HepG2 (cell line): Measurements from ENCODE around the gene CST11. TPM values are rescaled to one million over a fixed set of nuclear protein-coding genes. Genes with fewer than 3 reads are reported as not detected.

ENCODE experiments used
- CCAR2 ChIP-seq: fragments of 200-400 bp; formaldehyde crosslinking; optimal IDR thresholded peaks from 2 replicates; pipeline ENCODE3; 2018; ENCODE audit warnings: low read depth, mild to moderate bottlenecking, low read length, moderate library complexity
- MYC ChIP-seq: sonication (generic); formaldehyde crosslinking; IDR thresholded peaks from 2 replicates; pipeline ENCODE4 v1.9.0; 2021; ENCODE audit warnings: missing genetic modification reagents, borderline replicate concordance
- NFE2 ChIP-seq: sonication (generic); formaldehyde crosslinking; IDR thresholded peaks from 2 replicates; pipeline ENCODE4 v1.4.0; 2020; ENCODE audit warnings: missing genetic modification reagents
- PRMT3 ChIP-seq: sonication (generic); formaldehyde crosslinking; IDR thresholded peaks from 2 replicates; pipeline ENCODE4 v1.8.1; 2022; ENCODE audit warnings: low read depth, mild to moderate bottlenecking, moderate library complexity, missing genetic modification reagents, borderline replicate concordance
- RBFOX2 ChIP-seq: fragments of 200-400 bp; formaldehyde crosslinking; IDR thresholded peaks from 2 replicates; pipeline ENCODE4 v1.6.1; 2017; ENCODE audit warnings: low read depth, mild to moderate bottlenecking, low read length
- ZBTB8A ChIP-seq: sonication (generic); formaldehyde crosslinking; IDR thresholded peaks from 2 replicates; pipeline ENCODE4 v1.4.0; 2020; ENCODE audit warnings: mild to moderate bottlenecking, low read depth, missing genetic modification reagents, borderline replicate concordance
- ZNF749 ChIP-seq: sonication (generic); formaldehyde crosslinking; IDR thresholded peaks from 2 replicates; pipeline ENCODE4 v1.8.0; 2022; ENCODE audit warnings: mild to moderate bottlenecking, missing genetic modification reagents, moderate library complexity, borderline replicate concordance
- polyA plus RNA-seq, 8 experiments: library from polyadenylated mRNA; depleted of rRNA in 3 of 8; stranded (reverse) in 7 of 8; unstranded in 1 of 8; fragments of >200 nt; fragmentation: Illumina TruSeq in 4 of 8; extraction: Trizol in 4 of 8; gene quantifications; 2 replicates each; pipeline versions ENCODE4 v1.2.1 to v1.2.3, GENCODE V29; 2011 to 2016; ENCODE audit warnings: low read depth in 4 of 8, missing spikeins in 1 of 8, mixed read lengths in 1 of 8; ENCODE audit not compliant: insufficient read depth in 1 of 8
- total RNA-seq, 5 experiments: library from RNA; depleted of rRNA; stranded (reverse); fragments of >200 nt; fragmentation: Illumina TruSeq; extraction: Trizol; gene quantifications; 2 replicates each; pipeline ENCODE4 v1.2.3, GENCODE V29; 2016; ENCODE audit warnings: low read depth in 1 of 5
- TF ChIP-seq, protein P1 (sequence below), 2 experiments: fragments of 450-650 bp in 1 of 2; sonication (generic) in 1 of 2; formaldehyde crosslinking in 1 of 2; IDR thresholded peaks; 2 replicates each; pipeline versions ENCODE4 v1.6.1 to v1.8.0; 2016 to 2022; ENCODE audit warnings: antibody characterized with exemption in 1 of 2, mild to moderate bottlenecking in 1 of 2, missing genetic modification reagents in 1 of 2
- TF ChIP-seq, protein P2 (sequence below): sonication (generic); formaldehyde crosslinking; IDR thresholded peaks from 2 replicates; pipeline ENCODE4 v1.5.0; 2020; ENCODE audit warnings: mild to moderate bottlenecking, missing genetic modification reagents, borderline replicate concordance

The CST11 gene
- total and polyA plus RNA-seq, 2 of the 13 experiments (the other 11 are each of a cell fraction or from before 2014, with no cell fraction given) = not detected

- TF ChIP-seq, protein P1, sequence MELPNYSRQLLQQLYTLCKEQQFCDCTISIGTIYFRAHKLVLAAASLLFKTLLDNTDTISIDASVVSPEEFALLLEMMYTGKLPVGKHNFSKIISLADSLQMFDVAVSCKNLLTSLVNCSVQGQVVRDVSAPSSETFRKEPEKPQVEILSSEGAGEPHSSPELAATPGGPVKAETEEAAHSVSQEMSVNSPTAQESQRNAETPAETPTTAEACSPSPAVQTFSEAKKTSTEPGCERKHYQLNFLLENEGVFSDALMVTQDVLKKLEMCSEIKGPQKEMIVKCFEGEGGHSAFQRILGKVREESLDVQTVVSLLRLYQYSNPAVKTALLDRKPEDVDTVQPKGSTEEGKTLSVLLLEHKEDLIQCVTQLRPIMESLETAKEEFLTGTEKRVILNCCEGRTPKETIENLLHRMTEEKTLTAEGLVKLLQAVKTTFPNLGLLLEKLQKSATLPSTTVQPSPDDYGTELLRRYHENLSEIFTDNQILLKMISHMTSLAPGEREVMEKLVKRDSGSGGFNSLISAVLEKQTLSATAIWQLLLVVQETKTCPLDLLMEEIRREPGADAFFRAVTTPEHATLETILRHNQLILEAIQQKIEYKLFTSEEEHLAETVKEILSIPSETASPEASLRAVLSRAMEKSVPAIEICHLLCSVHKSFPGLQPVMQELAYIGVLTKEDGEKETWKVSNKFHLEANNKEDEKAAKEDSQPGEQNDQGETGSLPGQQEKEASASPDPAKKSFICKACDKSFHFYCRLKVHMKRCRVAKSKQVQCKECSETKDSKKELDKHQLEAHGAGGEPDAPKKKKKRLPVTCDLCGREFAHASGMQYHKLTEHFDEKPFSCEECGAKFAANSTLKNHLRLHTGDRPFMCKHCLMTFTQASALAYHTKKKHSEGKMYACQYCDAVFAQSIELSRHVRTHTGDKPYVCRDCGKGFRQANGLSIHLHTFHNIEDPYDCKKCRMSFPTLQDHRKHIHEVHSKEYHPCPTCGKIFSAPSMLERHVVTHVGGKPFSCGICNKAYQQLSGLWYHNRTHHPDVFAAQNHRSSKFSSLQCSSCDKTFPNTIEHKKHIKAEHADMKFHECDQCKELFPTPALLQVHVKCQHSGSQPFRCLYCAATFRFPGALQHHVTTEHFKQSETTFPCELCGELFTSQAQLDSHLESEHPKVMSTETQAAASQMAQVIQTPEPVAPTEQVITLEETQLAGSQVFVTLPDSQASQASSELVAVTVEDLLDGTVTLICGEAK (IDR thresholded peaks at IDR 0.05) = no peak
- TF ChIP-seq, protein P1 (CRISPR knock-in tag; IDR thresholded peaks at IDR 0.05) = peak; percentile 52; the same call in 1 of the 2 replicates
- TF ChIP-seq, protein P2, sequence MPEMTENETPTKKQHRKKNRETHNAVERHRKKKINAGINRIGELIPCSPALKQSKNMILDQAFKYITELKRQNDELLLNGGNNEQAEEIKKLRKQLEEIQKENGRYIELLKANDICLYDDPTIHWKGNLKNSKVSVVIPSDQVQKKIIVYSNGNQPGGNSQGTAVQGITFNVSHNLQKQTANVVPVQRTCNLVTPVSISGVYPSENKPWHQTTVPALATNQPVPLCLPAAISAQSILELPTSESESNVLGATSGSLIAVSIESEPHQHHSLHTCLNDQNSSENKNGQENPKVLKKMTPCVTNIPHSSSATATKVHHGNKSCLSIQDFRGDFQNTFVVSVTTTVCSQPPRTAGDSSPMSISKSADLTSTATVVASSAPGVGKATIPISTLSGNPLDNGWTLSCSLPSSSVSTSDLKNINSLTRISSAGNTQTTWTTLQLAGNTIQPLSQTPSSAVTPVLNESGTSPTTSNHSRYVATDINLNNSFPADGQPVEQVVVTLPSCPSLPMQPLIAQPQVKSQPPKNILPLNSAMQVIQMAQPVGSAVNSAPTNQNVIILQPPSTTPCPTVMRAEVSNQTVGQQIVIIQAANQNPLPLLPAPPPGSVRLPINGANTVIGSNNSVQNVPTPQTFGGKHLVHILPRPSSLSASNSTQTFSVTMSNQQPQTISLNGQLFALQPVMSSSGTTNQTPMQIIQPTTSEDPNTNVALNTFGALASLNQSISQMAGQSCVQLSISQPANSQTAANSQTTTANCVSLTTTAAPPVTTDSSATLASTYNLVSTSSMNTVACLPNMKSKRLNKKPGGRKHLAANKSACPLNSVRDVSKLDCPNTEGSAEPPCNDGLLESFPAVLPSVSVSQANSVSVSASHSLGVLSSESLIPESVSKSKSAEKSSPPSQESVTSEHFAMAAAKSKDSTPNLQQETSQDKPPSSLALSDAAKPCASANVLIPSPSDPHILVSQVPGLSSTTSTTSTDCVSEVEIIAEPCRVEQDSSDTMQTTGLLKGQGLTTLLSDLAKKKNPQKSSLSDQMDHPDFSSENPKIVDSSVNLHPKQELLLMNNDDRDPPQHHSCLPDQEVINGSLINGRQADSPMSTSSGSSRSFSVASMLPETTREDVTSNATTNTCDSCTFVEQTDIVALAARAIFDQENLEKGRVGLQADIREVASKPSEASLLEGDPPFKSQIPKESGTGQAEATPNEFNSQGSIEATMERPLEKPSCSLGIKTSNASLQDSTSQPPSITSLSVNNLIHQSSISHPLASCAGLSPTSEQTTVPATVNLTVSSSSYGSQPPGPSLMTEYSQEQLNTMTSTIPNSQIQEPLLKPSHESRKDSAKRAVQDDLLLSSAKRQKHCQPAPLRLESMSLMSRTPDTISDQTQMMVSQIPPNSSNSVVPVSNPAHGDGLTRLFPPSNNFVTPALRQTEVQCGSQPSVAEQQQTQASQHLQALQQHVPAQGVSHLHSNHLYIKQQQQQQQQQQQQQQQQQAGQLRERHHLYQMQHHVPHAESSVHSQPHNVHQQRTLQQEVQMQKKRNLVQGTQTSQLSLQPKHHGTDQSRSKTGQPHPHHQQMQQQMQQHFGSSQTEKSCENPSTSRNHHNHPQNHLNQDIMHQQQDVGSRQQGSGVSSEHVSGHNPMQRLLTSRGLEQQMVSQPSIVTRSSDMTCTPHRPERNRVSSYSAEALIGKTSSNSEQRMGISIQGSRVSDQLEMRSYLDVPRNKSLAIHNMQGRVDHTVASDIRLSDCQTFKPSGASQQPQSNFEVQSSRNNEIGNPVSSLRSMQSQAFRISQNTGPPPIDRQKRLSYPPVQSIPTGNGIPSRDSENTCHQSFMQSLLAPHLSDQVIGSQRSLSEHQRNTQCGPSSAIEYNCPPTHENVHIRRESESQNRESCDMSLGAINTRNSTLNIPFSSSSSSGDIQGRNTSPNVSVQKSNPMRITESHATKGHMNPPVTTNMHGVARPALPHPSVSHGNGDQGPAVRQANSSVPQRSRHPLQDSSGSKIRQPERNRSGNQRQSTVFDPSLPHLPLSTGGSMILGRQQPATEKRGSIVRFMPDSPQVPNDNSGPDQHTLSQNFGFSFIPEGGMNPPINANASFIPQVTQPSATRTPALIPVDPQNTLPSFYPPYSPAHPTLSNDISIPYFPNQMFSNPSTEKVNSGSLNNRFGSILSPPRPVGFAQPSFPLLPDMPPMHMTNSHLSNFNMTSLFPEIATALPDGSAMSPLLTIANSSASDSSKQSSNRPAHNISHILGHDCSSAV (CRISPR knock-in tag) = peak; percentile 36; the same call in 1 of the 2 replicates
- TF ChIP-seq RBFOX2 (peak; percentile 97), MYC (peak; percentile 82; the same call in 1 of the 2 replicates), ZNF749 (CRISPR knock-in tag) (no peak; the same call in 1 of the 2 replicates), NFE2 (CRISPR knock-in tag) (no peak), PRMT3 (0 out of 2 replicates have a peak, but pooled peaks have one; percentile 38), ZBTB8A (CRISPR knock-in tag) (peak; percentile 24; the same call in 1 of the 2 replicates), CCAR2 (no peak)
Measured at GRCh38 chr20:23420943-23421931, 31.4 kb downstream of the CST11 start, which contains the start of gene NAPB (continued).
